Heart right ventricle (tissue), 16 donors: Measurements from ENCODE around the gene FAM20B. TPM values are rescaled to one million over a fixed set of nuclear protein-coding genes. Genes with fewer than 3 reads are reported as not detected.

Experiments
- ATAC-seq, 8 donors: fragments of 200-7000 bp; cut with Tn5 transposase; one replicate each; pipeline ENCODE4 v1.9.1; 2020; ENCODE audit warnings: mild to moderate bottlenecking in 8 of 8, moderate library complexity in 8 of 8, moderate number of reproducible peaks in 1 of 8
- DNase-seq, 2 donors: peaks; one replicate each; pipeline ENCODE4 v3.0.0-alpha.2; 2020
- H3K27ac ChIP-seq, 10 donors: fragments of 200-600 bp; sonication (generic) in 2 of 10; one replicate each; pipeline versions ENCODE4 v1.5.0 to v1.8.0; 2020 to 2022; ENCODE audit warnings: mild to moderate bottlenecking in 3 of 10
- H3K27me3 ChIP-seq, 7 donors: fragments of 200-600 bp; one replicate each; pipeline ENCODE4 v1.8.0; 2021 to 2022; ENCODE audit warnings: mild to moderate bottlenecking in 2 of 7
- H3K36me3 ChIP-seq, 9 donors: fragments of 200-600 bp; sonication (generic) in 1 of 9; one replicate each; pipeline versions ENCODE4 v1.5.0 to v1.8.0; 2020 to 2022; ENCODE audit warnings: mild to moderate bottlenecking in 2 of 9
- H3K4me1 ChIP-seq, 9 donors: fragments of 200-600 bp; sonication (generic) in 1 of 9; one replicate each; pipeline versions ENCODE4 v1.5.0 to v1.8.0; 2020 to 2022; ENCODE audit warnings: mild to moderate bottlenecking in 4 of 9
- H3K4me3 ChIP-seq, 10 donors: fragments of 200-600 bp; sonication (generic) in 2 of 10; one replicate each; pipeline versions ENCODE4 v1.5.0 to v1.8.0; 2020 to 2022; ENCODE audit warnings: mild to moderate bottlenecking in 7 of 10, moderate library complexity in 2 of 10
- H3K9me3 ChIP-seq, 11 donors: fragments of 200-600 bp in 10 of 11; sonication (generic) in 2 of 11; one replicate each; pipeline versions ENCODE4 v1.5.0 to v1.8.0; 2013 to 2022; ENCODE audit warnings: mild to moderate bottlenecking in 2 of 11, control low read depth in 1 of 11, moderate library complexity in 1 of 11
- CTCF ChIP-seq, 9 donors: fragments of 200-600 bp; sonication (generic) in 2 of 9; IDR thresholded peaks; one replicate each; pipeline versions ENCODE4 v1.5.0 to v1.8.0; 2021 to 2022; ENCODE audit warnings: antibody characterized with exemption in 9 of 9, mild to moderate bottlenecking in 5 of 9, moderate library complexity in 1 of 9
- WGBS, 2 donors: extraction: QIAGEN DNeasy Blood & Tissue Kit; methylation state at CpG; one replicate each; pipeline ENCODE4 v1.1.7; 2013; ENCODE audit warnings: inconsistent platforms in 1 of 2; 5-methylcytosine and 5-hydroxymethylcytosine counted together
- intact Hi-C, 10 donors: fragments of 100-400 bp; cut with DNase I; formaldehyde crosslinking; loops; one replicate each; pipeline versions ENCODE4 v1.11.1 to v1.14.2; 2022
- polyA plus RNA-seq, 2 donors: library from polyadenylated mRNA; stranded (reverse); fragments of 200-250 nt; gene quantifications; one replicate each; pipeline ENCODE4 v1.2.3, GENCODE V29; 2013
- total RNA-seq, 10 donors: library from RNA; stranded (reverse); fragmentation: NEBNext Ultra II Directional in 3 of 10; extraction: Animal tissue kit (Norgen Biotek cat#: 25700) in 3 of 10; gene quantifications; one replicate each; pipeline versions ENCODE4 v1.2.1 to v1.2.4, GENCODE V29; 2021 to 2023
- donor health status: Arrhythmogenic right ventricular cardiomyopathy.
- donor health status: ischemic (EF 13 %, LVEDD 7.1; RV severe dilation, severe dysfunction).
- donor health status: healthy with polysubstance abuse.
- donor health status: DM: no; HTN: yes; CAD: no.
- donor health status: DM: no; HTN: no; CAD: no.
- donor health status: ischemic (EF 25% LVEDD 6.9; RV normal size, moderate dysfunction).
- donor health status: ischemic (EF 25% LVEDD 5.7; RV mildly dilated, moderate dysfunction).
- donor health status: healthy.
- donor health status: DM: yes; HTN: yes; CAD: no.
- donor health status: Ischemic cardiomyopathy.
- donor health status: ischemic (EF 35%, LVEDD 5.7; RV mildly dilated, moderate dysfunction).
- donor health status: nonischemic (EF 11% LVEDD 7.7; RV severe dilation, severe dysfunction).
- donor health status: DM: yes; HTN: yes; CAD: no.
- donor health status: PGD.
- donor health status: ischemic (EF 29% LVEDD 5.4; RV normal size, mild dysfunction).
- donor health status: nonischemic (EF 23%, LVEDD 6.1; RV moderate dilation, normal function).

The FAM20B gene
- total and polyA plus RNA-seq, 12 donors: 11.9 to 63.4 (median 50.3) TPM

DNA sequence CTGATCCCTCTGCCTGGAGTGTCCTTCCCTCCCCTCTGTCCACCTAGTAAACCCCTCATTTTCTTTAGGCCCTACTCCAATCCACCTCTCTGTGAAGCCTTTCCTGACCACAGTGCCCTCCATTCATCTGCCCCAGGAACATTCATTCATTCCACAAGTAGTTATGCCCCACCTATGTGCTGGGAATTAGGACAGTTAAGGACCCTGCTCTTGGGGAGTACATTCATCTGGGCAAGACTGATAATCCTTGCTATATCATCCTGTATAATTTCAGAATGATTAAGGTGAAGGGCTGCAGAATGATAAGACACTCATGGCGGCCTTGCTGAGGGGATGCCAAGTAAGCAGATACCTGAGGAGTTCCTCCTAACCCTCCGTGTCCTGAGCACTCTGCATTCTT lies 10.3 kb upstream of the FAM20B start:
- H3K4me1 ChIP-seq: peaks cover 0 to 21% (median 15%) of the 10 kb centered on the region in 9 donors
- 92 to 98% methylated on average over 2 of the region's 2 CpGs for WGBS, 2 donors
- TF ChIP-seq CTCF (IDR thresholded peaks at IDR 0.05): no peak
- intact Hi-C loops: loop anchor here in 1 of 10 donors (10.0 kb wide), 1 partner anchor 711 kb away; no protein-coding TSS in a partner anchor
- no peak overlapping the region for H3K4me3 ChIP-seq
- ATAC-seq: no peak
- no peaks in the 10 kb centered on the region for H3K36me3 ChIP-seq
- no peaks in the 10 kb centered on the region for H3K9me3 ChIP-seq
- no peak for DNase-seq
- no peak overlapping the region for H3K27ac ChIP-seq
- no peaks in the 10 kb centered on the region for H3K27me3 ChIP-seq

DNA sequence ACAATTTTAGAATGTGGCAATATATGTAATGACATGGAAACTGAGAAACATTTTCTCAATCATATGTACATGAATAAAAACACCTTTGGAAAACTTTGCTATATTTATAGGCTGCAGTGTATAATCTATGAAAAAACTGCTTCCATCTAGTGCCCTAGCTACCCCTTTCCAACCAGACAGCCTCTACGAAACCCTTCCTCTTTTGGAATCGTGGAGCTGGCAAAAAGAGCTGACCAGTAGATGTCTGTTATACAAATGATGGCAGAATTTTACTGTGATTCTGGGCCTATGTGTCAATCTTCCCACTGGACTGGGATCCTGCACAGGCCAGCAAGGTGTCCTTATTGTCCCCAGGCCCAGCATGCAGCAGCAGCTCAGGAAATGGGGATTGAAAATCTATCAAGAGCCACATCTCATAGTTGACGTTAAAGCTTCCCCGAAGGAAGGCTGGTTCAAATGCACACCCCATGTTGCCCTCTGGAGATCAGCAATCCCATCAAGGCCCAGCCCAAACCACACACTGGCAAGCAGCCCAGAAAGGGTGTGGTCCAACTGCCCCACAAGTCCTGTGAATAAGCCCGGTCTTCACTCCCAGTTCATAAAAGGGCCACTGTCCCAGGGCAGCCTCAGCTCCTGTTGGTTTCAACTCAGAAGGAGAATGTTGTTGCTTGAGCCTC lies 8.8 kb upstream of the FAM20B start:
- intact Hi-C loops: loop anchor here in 1 of 10 donors (10.0 kb wide), 1 partner anchor 712 kb away; no protein-coding TSS in a partner anchor
- Histone ChIP-seq H3K4me3 (no peak overlapping the region), H3K9me3 (no peaks in the 10 kb centered on the region), H3K27ac (peak overlapping the region in 5 of 10 donors; percentile 27 to 48 (median 36)), H3K27me3 (no peaks in the 10 kb centered on the region), H3K4me1 (peaks cover 0 to 21% (median 15%) of the 10 kb centered on the region in 9 donors), H3K36me3 (no peaks in the 10 kb centered on the region)
- no peak for TF ChIP-seq CTCF (IDR thresholded peaks at IDR 0.05)
- DNase-seq (peak; percentile 81 to 83), ATAC-seq (peak; percentile 69 to 91 (median 88))
- 32 to 39% methylated on average over 5 of the region's 5 CpGs for WGBS, 2 donors

GRCh38 chr1:179017383-179018326 lies 8.0 kb upstream of the FAM20B start:
- intact Hi-C loops: loop anchor here in 1 of 10 donors (10.0 kb wide), 1 partner anchor 713 kb away; no protein-coding TSS in a partner anchor
- Histone ChIP-seq H3K36me3 (no peaks in the 10 kb centered on the region), H3K27me3 (no peaks in the 10 kb centered on the region), H3K9me3 (no peaks in the 10 kb centered on the region), H3K4me3 (no peak overlapping the region), H3K27ac (peak overlapping the region in 3 of 10 donors; percentile 29 to 41 (median 36)), H3K4me1 (peaks cover 0 to 21% (median 15%) of the 10 kb centered on the region in 9 donors)
- 41 to 48% methylated on average over 3 of the region's 3 CpGs for WGBS, 2 donors
- ATAC-seq (peak in 1 of 8 donors; percentile 36), DNase-seq (no peak)
- no peak for TF ChIP-seq CTCF (IDR thresholded peaks at IDR 0.05)

- H3K27ac ChIP-seq: no peak overlapping the region
- no peaks in the 10 kb centered on the region for H3K9me3 ChIP-seq
- H3K27me3 ChIP-seq: no peaks in the 10 kb centered on the region
- 35 to 40% methylated on average over 6 of the region's 6 CpGs for WGBS, 2 donors
- intact Hi-C loops: no loop called here
- peaks cover 0 to 23% (median 16%) of the 10 kb centered on the region in 9 donors for H3K4me1 ChIP-seq
- no peak for DNase-seq
- peak overlapping the region in 1 of 10 donors; percentile 12 for H3K4me3 ChIP-seq
- no peak for TF ChIP-seq CTCF (IDR thresholded peaks at IDR 0.05)
- no peaks in the 10 kb centered on the region for H3K36me3 ChIP-seq
- no peak for ATAC-seq
Observed at GRCh38 chr1:179021873-179022272, 3.8 kb upstream of the FAM20B start.
